HepG2 (cell line): Measurements from ENCODE around the gene USP15. TPM values are rescaled to one million over a fixed set of nuclear protein-coding genes. Genes with fewer than 3 reads are reported as not detected.

Experiments
- ATAC-seq: fragments of 200-7000 bp; cut with Tn5 transposase; 3 replicates; pipeline ENCODE4 v1.9.1; 2020; ENCODE audit warnings: mild to moderate bottlenecking, moderate library complexity
- BruUV-seq: library from RNA; stranded (reverse); fragments of 400-500 nt; replicated peaks from 2 replicates; lab custom pipeline; 2021; lab: Mats Ljungman, UMichigan
- CTCF ChIA-PET: fragments of 300-600 bp; formaldehyde crosslinking; extraction: SDS; loops from one replicate; lab custom pipeline; 2021; ENCODE audit warnings: low total read pairs, inconsistent platforms, low intra/inter-chr PET ratio; lab: Yijun Ruan, JAX
- POLR2A ChIA-PET: fragments of 350-600 bp; sonication (Branson Sonifier 250); formaldehyde crosslinking; loops from one replicate; lab custom pipeline; 2020; ENCODE audit warnings: antibody characterized with exemption, inconsistent platforms; lab: Yijun Ruan, JAX
- DNase-seq: peaks from one replicate; pipeline ENCODE4 v3.0.0-alpha.2; 2015; ENCODE audit warnings: low spot score
- FAIRE-seq: peaks from 3 replicates; lab custom pipeline; 2011; peaks lifted over from hg19 to GRCh38; lab: Jason Lieb, UNC
- H2AFZ ChIP-seq: one replicate; pipeline ENCODE4 v1.6.1; 2011; ENCODE audit warnings: low read length, inconsistent platforms
- H3K27ac ChIP-seq: fragments of 300-600 bp; 3 replicates; pipeline ENCODE4 v1.8.0; 2011; ENCODE audit warnings: mixed run types, mild to moderate bottlenecking, mixed read lengths, low read length, inconsistent platforms; ENCODE audit not compliant: insufficient read depth; ENCODE audit errors: extremely low read length
- H3K27me3 ChIP-seq, 2 experiments: fragments of 200-600 bp in 1 of 2; 2 replicates in 1 of 2; 3 replicates in 1 of 2; pipeline versions ENCODE4 v1.6.0 to v1.8.0; 2011; ENCODE audit warnings: low read length in 2 of 2, mild to moderate bottlenecking in 2 of 2, moderate library complexity in 2 of 2, inconsistent platforms in 1 of 2; ENCODE audit not compliant: insufficient read depth in 2 of 2, control insufficient read depth in 1 of 2
- H3K36me3 ChIP-seq, 2 experiments: fragments of 200-600 bp in 1 of 2; replicated peaks in 1 of 2; 2 replicates in 1 of 2; 3 replicates in 1 of 2; pipeline versions ENCODE4 v1.5.1 to v1.8.0; 2011; ENCODE audit warnings: low read length in 2 of 2, inconsistent platforms in 1 of 2; ENCODE audit not compliant: insufficient read depth in 2 of 2, control insufficient read depth in 1 of 2
- H3K4me1 ChIP-seq: 2 replicates; pipeline ENCODE4 v1.5.1; 2012; ENCODE audit warnings: low read length, inconsistent platforms; ENCODE audit not compliant: insufficient read depth
- H3K4me2 ChIP-seq: 2 replicates; pipeline ENCODE4 v1.6.0; 2011; ENCODE audit warnings: low read depth, low read length, inconsistent platforms
- H3K4me3 ChIP-seq, 3 experiments: fragments of 200-600 bp in 1 of 3; sonication (generic), shearing (Covaris generic) in 1 of 3; replicated peaks in 1 of 3; 2 replicates each; pipeline ENCODE4 v1.5.1; 2011 to 2016; ENCODE audit warnings: low read length in 3 of 3, inconsistent platforms in 2 of 3, low read depth in 2 of 3, mild to moderate bottlenecking in 2 of 3, control low read depth in 1 of 3, mixed read lengths in 1 of 3; ENCODE audit not compliant: insufficient read depth in 1 of 3
- H3K79me2 ChIP-seq: one replicate; pipeline ENCODE4 v1.6.1; 2011; ENCODE audit warnings: low read length, inconsistent platforms; ENCODE audit not compliant: insufficient read depth
- H3K9ac ChIP-seq: 2 replicates; pipeline ENCODE4 v1.6.0; 2011; ENCODE audit warnings: mild to moderate bottlenecking, low read depth, low read length, inconsistent platforms; ENCODE audit not compliant: insufficient read depth
- H3K9me3 ChIP-seq: 2 replicates; pipeline ENCODE4 v1.5.1; 2012; ENCODE audit warnings: mild to moderate bottlenecking, low read length
- H4K20me1 ChIP-seq: 2 replicates; pipeline ENCODE4 v1.6.0; 2011; ENCODE audit warnings: inconsistent platforms, mild to moderate bottlenecking, low read length, moderate library complexity; ENCODE audit not compliant: insufficient read depth
- ETV6 ChIP-seq: sonication (generic); formaldehyde crosslinking; conservative IDR thresholded peaks from 2 replicates; pipeline ENCODE4 v1.4.0; 2020; ENCODE audit warnings: missing genetic modification reagents
- MLLT10 ChIP-seq: sonication (generic); formaldehyde crosslinking; IDR thresholded peaks from 2 replicates; pipeline ENCODE4 v1.4.0; 2020; ENCODE audit warnings: missing genetic modification reagents
- NR2F1 ChIP-seq, 2 experiments: fragments of 450-650 bp in 1 of 2; formaldehyde crosslinking in 1 of 2; IDR thresholded peaks; 2 replicates each; pipeline versions ENCODE4 v1.5.0 to v1.6.1; 2016 to 2020; ENCODE audit warnings: mild to moderate bottlenecking in 1 of 2, missing compliant biosample characterization in 1 of 2, missing genetic modification reagents in 1 of 2, moderate library complexity in 1 of 2
- RFX1 ChIP-seq: fragments of 450-650 bp; IDR thresholded peaks from 2 replicates; pipeline ENCODE4 v1.6.1; 2017
- TGIF2 ChIP-seq: IDR thresholded peaks from 2 replicates; pipeline ENCODE4 v1.6.1; 2016; ENCODE audit warnings: control low read depth, missing compliant biosample characterization
- TIGD3 ChIP-seq: sonication (generic); formaldehyde crosslinking; IDR thresholded peaks from 2 replicates; pipeline ENCODE4 v1.5.1; 2020; ENCODE audit warnings: mild to moderate bottlenecking, missing genetic modification reagents, borderline replicate concordance
- USF2 ChIP-seq, 2 experiments: sonication (generic) in 1 of 2; formaldehyde crosslinking in 1 of 2; IDR thresholded peaks; 2 replicates each; pipeline versions ENCODE4 v1.5.1 to v1.6.1; 2011 to 2020; ENCODE audit warnings: borderline replicate concordance in 1 of 2, low read depth in 1 of 2, low read length in 1 of 2, mild to moderate bottlenecking in 1 of 2, missing genetic modification reagents in 1 of 2, moderate library complexity in 1 of 2
- ZBTB7A ChIP-seq: sonication (generic); formaldehyde crosslinking; IDR thresholded peaks from 2 replicates; pipeline ENCODE4 v1.8.0; 2022; ENCODE audit warnings: mild to moderate bottlenecking, missing genetic modification reagents
- ZMAT3 ChIP-seq: sonication (generic); formaldehyde crosslinking; conservative IDR thresholded peaks from 2 replicates; pipeline ENCODE4 v1.7.0; 2021; ENCODE audit warnings: missing genetic modification reagents
- ZNF451 ChIP-seq: sonication (generic); formaldehyde crosslinking; IDR thresholded peaks from 2 replicates; pipeline ENCODE4 v1.5.0; 2020; ENCODE audit warnings: mild to moderate bottlenecking, missing genetic modification reagents
- ZNF572 ChIP-seq: sonication (generic); formaldehyde crosslinking; IDR thresholded peaks from 2 replicates; pipeline ENCODE4 v1.5.1; 2020; ENCODE audit warnings: mild to moderate bottlenecking, missing genetic modification reagents
- whole genome bisulfite sequencing: methylation state at CpG from one replicate; pipeline ENCODE4 v1.1.6; 2017; ENCODE audit warnings: low lambda C conversion rate; 5-methylcytosine and 5-hydroxymethylcytosine counted together
- in situ Hi-C: cut with HindIII; loops from 2 replicates; pipeline ENCODE4 v1.10.0; 2017; ENCODE audit warnings: low pct_unique_long_range_greater_than_20kb; ENCODE audit not compliant: extremely low pct_ligation_motif_present
- intact Hi-C: fragments of 100-400 bp; cut with micrococcal nuclease; formaldehyde crosslinking; loops from one replicate; pipeline ENCODE4 v1.10.0; 2022; ENCODE audit not compliant: unreplicated experiment
- polyA plus RNA-seq, 8 experiments: library from polyadenylated mRNA; depleted of rRNA in 3 of 8; stranded (reverse) in 7 of 8; unstranded in 1 of 8; fragments of >200 nt; fragmentation: Illumina TruSeq in 4 of 8; extraction: Trizol in 4 of 8; gene quantifications; 2 replicates each; pipeline versions ENCODE4 v1.2.1 to v1.2.3, GENCODE V29; 2011 to 2016; ENCODE audit warnings: low read depth in 4 of 8, missing spikeins in 1 of 8, mixed read lengths in 1 of 8; ENCODE audit not compliant: insufficient read depth in 1 of 8
- total RNA-seq, 5 experiments: library from RNA; depleted of rRNA; stranded (reverse); fragments of >200 nt; fragmentation: Illumina TruSeq; extraction: Trizol; gene quantifications; 2 replicates each; pipeline ENCODE4 v1.2.3, GENCODE V29; 2016; ENCODE audit warnings: low read depth in 1 of 5
- TF ChIP-seq, protein P1 (sequence below): sonication (generic); formaldehyde crosslinking; IDR thresholded peaks from 2 replicates; pipeline ENCODE4; 2020; ENCODE audit warnings: missing genetic modification reagents, mild to moderate bottlenecking, borderline replicate concordance

The USP15 gene
- total and polyA plus RNA-seq, 2 of the 13 experiments (the other 11 are each of a cell fraction or from before 2014, with no cell fraction given) = 17.3 to 51.7 TPM

DNA sequence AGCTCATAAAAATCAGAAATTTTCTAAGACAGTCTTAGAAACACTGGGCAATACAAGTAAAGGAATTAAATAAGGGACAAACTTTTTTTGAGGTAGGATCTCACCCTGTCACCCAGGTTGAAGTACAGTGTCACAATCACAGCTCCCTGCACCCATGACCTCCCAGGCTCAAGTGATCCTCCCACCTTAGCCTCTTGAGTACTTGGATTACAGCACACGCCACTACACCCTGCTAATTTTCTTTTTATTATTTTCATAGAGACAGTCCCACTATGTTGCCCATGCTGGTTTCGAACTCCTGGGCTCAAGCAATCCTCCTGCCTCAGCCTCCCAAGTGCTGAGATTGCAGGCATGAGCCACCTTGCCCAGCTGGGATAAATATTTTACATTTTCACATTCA is 90.3 kb downstream of the USP15 start:
- no peak for TF ChIP-seq RFX1
- no peak for TF ChIP-seq ZNF572 (CRISPR knock-in tag)
- no peak for TF ChIP-seq TIGD3 (CRISPR knock-in tag)
- no peak for TF ChIP-seq ZNF451 (CRISPR knock-in tag)
- no peak for TF ChIP-seq NR2F1 (CRISPR knock-in tag; IDR thresholded peaks at IDR 0.05)
- no peak for TF ChIP-seq TGIF2
- TF ChIP-seq MLLT10 = no peak
- TF ChIP-seq USF2 (IDR thresholded peaks at IDR 0.05; ENCODE audit: low read depth, low read length) = no peak
- no peak for TF ChIP-seq USF2 (CRISPR knock-in tag; IDR thresholded peaks at IDR 0.05; ENCODE audit: borderline replicate concordance)
- TF ChIP-seq, protein P1, sequence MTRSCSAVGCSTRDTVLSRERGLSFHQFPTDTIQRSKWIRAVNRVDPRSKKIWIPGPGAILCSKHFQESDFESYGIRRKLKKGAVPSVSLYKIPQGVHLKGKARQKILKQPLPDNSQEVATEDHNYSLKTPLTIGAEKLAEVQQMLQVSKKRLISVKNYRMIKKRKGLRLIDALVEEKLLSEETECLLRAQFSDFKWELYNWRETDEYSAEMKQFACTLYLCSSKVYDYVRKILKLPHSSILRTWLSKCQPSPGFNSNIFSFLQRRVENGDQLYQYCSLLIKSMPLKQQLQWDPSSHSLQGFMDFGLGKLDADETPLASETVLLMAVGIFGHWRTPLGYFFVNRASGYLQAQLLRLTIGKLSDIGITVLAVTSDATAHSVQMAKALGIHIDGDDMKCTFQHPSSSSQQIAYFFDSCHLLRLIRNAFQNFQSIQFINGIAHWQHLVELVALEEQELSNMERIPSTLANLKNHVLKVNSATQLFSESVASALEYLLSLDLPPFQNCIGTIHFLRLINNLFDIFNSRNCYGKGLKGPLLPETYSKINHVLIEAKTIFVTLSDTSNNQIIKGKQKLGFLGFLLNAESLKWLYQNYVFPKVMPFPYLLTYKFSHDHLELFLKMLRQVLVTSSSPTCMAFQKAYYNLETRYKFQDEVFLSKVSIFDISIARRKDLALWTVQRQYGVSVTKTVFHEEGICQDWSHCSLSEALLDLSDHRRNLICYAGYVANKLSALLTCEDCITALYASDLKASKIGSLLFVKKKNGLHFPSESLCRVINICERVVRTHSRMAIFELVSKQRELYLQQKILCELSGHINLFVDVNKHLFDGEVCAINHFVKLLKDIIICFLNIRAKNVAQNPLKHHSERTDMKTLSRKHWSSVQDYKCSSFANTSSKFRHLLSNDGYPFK (CRISPR knock-in tag) = no peak
- TF ChIP-seq ZMAT3 (CRISPR knock-in tag) = no peak
- TF ChIP-seq ETV6 = no peak
- no peak for TF ChIP-seq ZBTB7A (CRISPR knock-in tag)
- no TSS peak for BruUV-seq
- intact Hi-C loops (no loop called here), in situ Hi-C loops (no loop called here)
- Histone ChIP-seq H3K36me3 (no peaks in the 10 kb centered on the region), H3K4me1 (no peaks in the 10 kb centered on the region), H3K9me3 (no peaks in the 10 kb centered on the region), H3K4me2 (no peak overlapping the region), H3K27me3 (no peaks in the 10 kb centered on the region), H2AFZ (no peak overlapping the region), H3K4me3 (no peak overlapping the region), H4K20me1 (no peaks in the 10 kb centered on the region), H3K9ac (no peak overlapping the region), H3K79me2 (no peaks in the 10 kb centered on the region), H3K27ac (no peak overlapping the region)
- WGBS = 77% methylated on average over 2 of the region's 2 CpGs
- CTCF ChIA-PET = no interaction called here
- POLR2A ChIA-PET = no interaction called here
- DNase-seq (no peak), FAIRE-seq (no peak), ATAC-seq (no peak)
